ENCODE results near the gene MRPL28.

Gene MRPL28

DNA sequence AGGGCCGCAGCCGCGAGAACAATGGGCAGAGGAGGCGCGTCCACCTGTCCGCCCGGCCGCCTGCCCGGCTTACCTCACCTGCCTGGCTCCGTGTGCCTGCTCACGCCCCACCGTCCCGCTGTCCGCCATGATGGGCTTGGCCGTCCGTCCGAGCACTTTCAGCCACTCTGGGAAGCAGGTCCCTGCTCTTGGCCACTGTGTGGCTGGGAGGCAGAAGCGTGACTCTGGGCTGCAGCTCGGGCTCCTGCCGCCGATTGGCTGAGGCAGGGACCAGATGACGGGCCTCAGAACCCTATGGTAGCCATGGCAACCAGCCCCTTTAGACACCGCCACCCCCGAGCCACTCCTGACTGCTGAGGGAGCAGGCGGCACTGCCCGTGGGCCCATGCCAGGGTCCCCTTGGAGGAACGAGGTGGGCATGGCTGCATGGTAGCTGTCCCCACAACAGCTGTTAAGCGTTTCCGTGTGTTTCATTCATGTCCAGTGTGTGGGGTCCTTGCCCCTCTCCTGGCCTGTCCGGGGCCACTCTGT is 8.9 kb downstream of the MRPL28 start:
- H3K4me1 ChIP-seq = no peaks in the 10 kb centered on the region; the same call in 1 of the 2 replicates
- no peak overlapping the region for H3K4me3 ChIP-seq (ENCODE audit: low read depth, low read length)
- TF ChIP-seq, protein P1, sequence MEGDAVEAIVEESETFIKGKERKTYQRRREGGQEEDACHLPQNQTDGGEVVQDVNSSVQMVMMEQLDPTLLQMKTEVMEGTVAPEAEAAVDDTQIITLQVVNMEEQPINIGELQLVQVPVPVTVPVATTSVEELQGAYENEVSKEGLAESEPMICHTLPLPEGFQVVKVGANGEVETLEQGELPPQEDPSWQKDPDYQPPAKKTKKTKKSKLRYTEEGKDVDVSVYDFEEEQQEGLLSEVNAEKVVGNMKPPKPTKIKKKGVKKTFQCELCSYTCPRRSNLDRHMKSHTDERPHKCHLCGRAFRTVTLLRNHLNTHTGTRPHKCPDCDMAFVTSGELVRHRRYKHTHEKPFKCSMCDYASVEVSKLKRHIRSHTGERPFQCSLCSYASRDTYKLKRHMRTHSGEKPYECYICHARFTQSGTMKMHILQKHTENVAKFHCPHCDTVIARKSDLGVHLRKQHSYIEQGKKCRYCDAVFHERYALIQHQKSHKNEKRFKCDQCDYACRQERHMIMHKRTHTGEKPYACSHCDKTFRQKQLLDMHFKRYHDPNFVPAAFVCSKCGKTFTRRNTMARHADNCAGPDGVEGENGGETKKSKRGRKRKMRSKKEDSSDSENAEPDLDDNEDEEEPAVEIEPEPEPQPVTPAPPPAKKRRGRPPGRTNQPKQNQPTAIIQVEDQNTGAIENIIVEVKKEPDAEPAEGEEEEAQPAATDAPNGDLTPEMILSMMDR (IDR thresholded peaks at IDR 0.05; ENCODE audit: low read depth, low read length) = no peak

DNA sequence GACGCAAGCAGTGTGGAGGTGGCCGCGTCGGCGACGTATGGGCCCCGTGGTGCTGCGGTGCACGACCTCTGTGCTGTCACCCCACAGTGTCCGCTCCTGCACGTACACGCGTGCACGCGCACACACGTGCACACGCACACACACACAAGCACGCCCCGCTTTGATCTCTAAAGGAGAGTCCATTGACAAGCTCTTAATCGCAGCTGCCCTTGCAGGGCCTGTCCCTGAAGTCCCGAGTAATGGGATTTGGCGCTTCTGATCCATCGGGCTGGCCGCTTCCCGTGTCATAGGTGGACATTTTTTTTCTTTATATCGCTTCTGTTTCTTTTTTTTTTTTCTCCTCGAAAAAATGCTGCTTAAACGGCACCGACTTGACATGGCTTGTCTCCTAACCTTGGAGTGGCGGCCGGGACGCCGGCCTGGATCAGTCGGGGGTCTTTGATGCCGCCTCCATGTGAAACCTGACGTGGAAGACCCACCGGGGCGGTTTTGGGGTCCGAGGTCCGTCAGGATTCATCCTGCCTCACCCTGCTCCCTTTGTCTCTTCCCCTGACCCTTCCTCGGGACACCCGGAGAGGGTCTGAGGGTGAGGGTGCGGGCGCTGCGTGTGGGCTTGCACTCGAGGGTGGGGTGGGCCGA is 9.5 kb downstream of the MRPL28 start:
- TF ChIP-seq, protein P1 (IDR thresholded peaks at IDR 0.05; ENCODE audit: low read depth, low read length) = no peak
- no peak overlapping the region for H3K4me3 ChIP-seq (ENCODE audit: low read depth, low read length)
- no peaks in the 10 kb centered on the region for H3K36me3 ChIP-seq
- no peak for DNase-seq
- H3K9me3 ChIP-seq = no peaks in the 10 kb centered on the region
- peaks cover 10% of the 10 kb centered on the region for H3K27me3 ChIP-seq
- H3K4me1 ChIP-seq = no peaks in the 10 kb centered on the region; the same call in 1 of the 2 replicates

More for the DNA sequence above, 8.9 kb downstream of the MRPL28 start:
- no peak for DNase-seq
- Histone ChIP-seq H3K27me3 (peaks cover 10% of the 10 kb centered on the region), H3K36me3 (no peaks in the 10 kb centered on the region; the same call in 1 of the 2 replicates), H3K9me3 (no peaks in the 10 kb centered on the region)

DNA sequence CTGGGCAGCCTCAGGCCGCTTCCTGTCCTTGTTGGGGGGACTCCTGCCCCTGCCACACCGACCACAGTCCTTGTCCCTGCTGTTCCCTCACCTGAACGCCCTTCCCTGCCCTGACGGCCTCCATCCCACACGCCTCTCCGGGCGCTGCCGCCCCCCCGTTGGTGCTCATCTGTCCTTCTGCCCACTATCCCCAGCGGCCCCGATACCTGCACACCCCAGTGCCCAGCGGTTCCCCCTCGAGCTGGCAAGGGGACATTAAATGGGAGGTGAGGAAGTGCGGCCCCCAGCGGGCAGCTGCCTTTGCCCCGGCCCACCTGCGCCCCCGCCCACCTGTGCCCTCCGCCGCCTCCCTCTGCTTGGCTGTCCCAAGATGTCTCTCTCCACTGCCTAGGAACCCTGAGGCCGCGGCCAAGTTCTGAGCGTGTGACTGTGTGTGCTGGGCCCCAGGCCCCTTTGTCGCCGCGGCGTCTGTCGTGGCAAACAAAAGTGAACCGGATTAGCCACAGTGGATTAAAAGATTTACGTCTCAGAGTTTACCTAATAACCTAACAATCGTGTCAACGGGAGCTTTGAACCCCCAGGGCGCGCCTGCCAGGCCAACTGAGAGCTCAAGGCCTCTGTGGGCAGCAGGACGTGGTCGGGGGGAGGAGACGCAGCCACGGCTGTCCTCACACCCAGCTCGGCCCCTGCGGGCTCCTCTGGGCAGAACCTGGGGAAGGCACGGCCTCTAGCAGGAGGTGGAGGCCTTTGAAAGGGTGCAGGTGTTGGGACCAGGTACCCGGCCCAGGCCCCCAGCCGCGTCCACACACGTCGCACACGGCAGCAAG is 10.3 kb downstream of the MRPL28 start:
- Histone ChIP-seq H3K36me3 (no peaks in the 10 kb centered on the region), H3K4me3 (ENCODE audit: low read depth, low read length) (no peak overlapping the region), H3K27me3 (peaks cover 10% of the 10 kb centered on the region), H3K4me1 (no peaks in the 10 kb centered on the region; the same call in 1 of the 2 replicates), H3K9me3 (no peaks in the 10 kb centered on the region)
- DNase-seq = no peak
- TF ChIP-seq, protein P1 (IDR thresholded peaks at IDR 0.05; ENCODE audit: low read depth, low read length) = no peak

DNA sequence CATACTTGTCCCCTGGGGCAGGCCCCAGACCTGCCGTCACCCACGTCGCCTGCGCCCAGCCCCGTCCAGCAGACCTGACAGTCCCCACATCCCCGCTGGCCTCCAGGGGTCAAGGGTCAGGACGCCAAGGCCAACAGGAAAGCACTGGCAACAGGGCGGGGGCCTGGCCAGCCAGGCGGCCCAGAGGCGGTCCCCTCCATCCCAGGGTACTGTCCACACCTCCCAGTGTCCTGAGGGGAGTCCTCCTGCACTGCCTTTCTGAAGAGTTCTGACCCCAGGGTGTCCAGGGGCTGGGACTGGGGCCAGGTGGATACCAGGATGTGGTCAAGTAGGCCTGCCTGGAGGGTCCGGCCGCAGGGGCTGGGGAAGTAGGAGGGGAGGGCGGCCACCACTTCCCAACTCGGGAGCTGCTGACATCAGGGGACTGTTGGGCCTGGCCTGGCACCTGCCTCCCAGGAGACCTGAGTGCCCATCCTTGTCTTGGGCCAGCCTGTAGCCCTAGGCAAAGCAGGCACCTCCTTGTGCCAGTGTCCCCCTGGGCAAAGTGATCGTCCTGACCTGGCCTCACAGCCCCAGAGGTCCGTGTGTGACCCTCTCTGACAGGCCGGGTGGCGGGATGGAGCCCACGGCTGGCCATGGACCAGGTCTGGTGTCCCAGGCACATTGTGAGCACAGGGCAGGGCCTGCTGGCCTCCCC is 11.1 kb downstream of the MRPL28 start:
- TF ChIP-seq, protein P1 (IDR thresholded peaks at IDR 0.05; ENCODE audit: low read depth, low read length) = no peak
- no peak for DNase-seq
- Histone ChIP-seq H3K4me1 (no peaks in the 10 kb centered on the region; the same call in 1 of the 2 replicates), H3K36me3 (no peaks in the 10 kb centered on the region), H3K4me3 (ENCODE audit: low read depth, low read length) (no peak overlapping the region), H3K27me3 (peaks cover 10% of the 10 kb centered on the region), H3K9me3 (no peaks in the 10 kb centered on the region)

DNA sequence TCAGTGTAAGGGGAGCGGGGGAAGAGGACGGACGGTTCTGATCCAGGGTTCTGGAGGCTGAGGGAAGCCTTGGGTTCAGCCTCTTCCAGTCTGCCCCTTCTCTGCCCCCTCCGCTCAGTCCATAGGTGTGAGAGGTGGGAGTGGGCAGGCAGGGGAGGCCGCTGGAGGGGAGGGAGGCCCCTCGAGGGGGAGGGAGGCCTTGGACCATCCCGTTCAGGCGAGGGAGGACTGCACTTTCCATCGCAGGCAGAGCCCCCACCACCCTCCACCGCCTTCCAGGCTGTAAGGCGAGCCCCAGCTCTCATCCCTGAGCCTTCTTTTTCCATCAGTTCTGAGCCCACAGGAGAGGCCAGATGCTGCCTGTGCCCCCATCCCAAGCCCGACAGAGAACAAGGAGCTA is 13.6 kb downstream of the MRPL28 start:
- no peak for DNase-seq
- TF ChIP-seq, protein P1 (IDR thresholded peaks at IDR 0.05; ENCODE audit: low read depth, low read length) = no peak
- no peaks in the 10 kb centered on the region for H3K27me3 ChIP-seq
- no peak overlapping the region for H3K4me3 ChIP-seq (ENCODE audit: low read depth, low read length)
- H3K36me3 ChIP-seq = no peaks in the 10 kb centered on the region
- H3K9me3 ChIP-seq = no peaks in the 10 kb centered on the region
- no peaks in the 10 kb centered on the region for H3K4me1 ChIP-seq

Measured in BE2C (cell line).